ENCODE results near the gene EFCC1.

EFCC1 gene

GRCh38 chr3:129050556-129051295 is 49.6 kb downstream of the EFCC1 start:
- H3K79me2 ChIP-seq (ENCODE audit: low read length), result no peaks in the 10 kb centered on the region
- no peaks in the 10 kb centered on the region for H3K9me3 ChIP-seq (ENCODE audit: insufficient read depth, low read length)
- H3K4me1 ChIP-seq (ENCODE audit: low read length), result no peaks in the 10 kb centered on the region; the same call in 1 of the 2 replicates
- no peak overlapping the region for H3K4me3 ChIP-seq (ENCODE audit: low read length)
- no peaks in the 10 kb centered on the region for H4K20me1 ChIP-seq (ENCODE audit: insufficient read depth, low read length)
- H3K9ac ChIP-seq (ENCODE audit: low read length), result no peak overlapping the region
- no peak overlapping the region for H2AFZ ChIP-seq (ENCODE audit: low read depth, low read length)
- no peak overlapping the region for H3K27ac ChIP-seq (ENCODE audit: low read length)
- TF ChIP-seq EZH2phosphoT487 (IDR thresholded peaks at IDR 0.05; ENCODE audit: low read depth) (no peak), CTCF (IDR thresholded peaks at IDR 0.05; ENCODE audit: low read depth, low read length) (no peak)
- no peak overlapping the region for H3K4me2 ChIP-seq (ENCODE audit: low read length)
- H3K27me3 ChIP-seq (ENCODE audit: low read depth, low read length), result no peaks in the 10 kb centered on the region
- no peaks in the 10 kb centered on the region for H3K36me3 ChIP-seq (replicated peaks; ENCODE audit: low read depth, low read length)

- no peaks in the 10 kb centered on the region for H4K20me1 ChIP-seq (ENCODE audit: insufficient read depth, low read length)
- H3K36me3 ChIP-seq (replicated peaks; ENCODE audit: low read depth, low read length), result no peaks in the 10 kb centered on the region
- H3K27me3 ChIP-seq (ENCODE audit: low read depth, low read length), result peaks cover 6% of the 10 kb centered on the region; the same call in 1 of the 2 replicates
- H3K4me1 ChIP-seq (ENCODE audit: low read length), result no peaks in the 10 kb centered on the region; the same call in 1 of the 2 replicates
- H3K9ac ChIP-seq (ENCODE audit: low read length), result no peak overlapping the region
- no peak overlapping the region for H3K4me2 ChIP-seq (ENCODE audit: low read length)
- H2AFZ ChIP-seq (ENCODE audit: low read depth, low read length), result no peak overlapping the region
- no peak overlapping the region for H3K27ac ChIP-seq (ENCODE audit: low read length)
- no peaks in the 10 kb centered on the region for H3K79me2 ChIP-seq (ENCODE audit: low read length)
- no peak overlapping the region for H3K4me3 ChIP-seq (ENCODE audit: low read length)
- TF ChIP-seq EZH2phosphoT487 (IDR thresholded peaks at IDR 0.05; ENCODE audit: low read depth), result no peak
- H3K9me3 ChIP-seq (ENCODE audit: insufficient read depth, low read length), result no peaks in the 10 kb centered on the region
Measured at GRCh38 chr3:129051871-129052340, 50.8 kb downstream of the EFCC1 start.

GRCh38 chr3:129052675-129053074 is 51.6 kb downstream of the EFCC1 start:
- Histone ChIP-seq H3K36me3 (replicated peaks; ENCODE audit: low read depth, low read length) (no peaks in the 10 kb centered on the region), H3K79me2 (ENCODE audit: low read length) (no peaks in the 10 kb centered on the region), H3K4me3 (ENCODE audit: low read length) (no peak overlapping the region), H3K9ac (ENCODE audit: low read length) (no peak overlapping the region), H3K4me2 (ENCODE audit: low read length) (no peak overlapping the region; the same call in 1 of the 2 replicates), H3K27ac (ENCODE audit: low read length) (no peak overlapping the region), H3K27me3 (ENCODE audit: low read depth, low read length) (peaks cover 12% of the 10 kb centered on the region; the same call in 1 of the 2 replicates), H3K9me3 (ENCODE audit: insufficient read depth, low read length) (no peaks in the 10 kb centered on the region), H2AFZ (ENCODE audit: low read depth, low read length) (no peak overlapping the region), H3K4me1 (ENCODE audit: low read length) (no peaks in the 10 kb centered on the region; the same call in 1 of the 2 replicates), H4K20me1 (ENCODE audit: insufficient read depth, low read length) (no peaks in the 10 kb centered on the region)
- TF ChIP-seq CTCF (IDR thresholded peaks at IDR 0.05; ENCODE audit: low read depth, low read length), result no peak
- TF ChIP-seq EZH2phosphoT487 (IDR thresholded peaks at IDR 0.05; ENCODE audit: low read depth), result no peak

GRCh38 chr3:129054605-129055104 is 53.6 kb downstream of the EFCC1 start:
- H3K79me2 ChIP-seq (ENCODE audit: low read length), result no peaks in the 10 kb centered on the region
- H3K4me2 ChIP-seq (ENCODE audit: low read length), result no peak overlapping the region
- no peak overlapping the region for H2AFZ ChIP-seq (ENCODE audit: low read depth, low read length)
- peaks cover 18% of the 10 kb centered on the region; the same call in 1 of the 2 replicates for H3K27me3 ChIP-seq (ENCODE audit: low read depth, low read length)
- H3K27ac ChIP-seq (ENCODE audit: low read length), result no peak overlapping the region
- H4K20me1 ChIP-seq (ENCODE audit: insufficient read depth, low read length), result no peaks in the 10 kb centered on the region
- TF ChIP-seq CTCF (IDR thresholded peaks at IDR 0.05; ENCODE audit: low read depth, low read length) (no peak), EZH2phosphoT487 (IDR thresholded peaks at IDR 0.05; ENCODE audit: low read depth) (no peak)
- no peak overlapping the region for H3K4me3 ChIP-seq (ENCODE audit: low read length)
- no peaks in the 10 kb centered on the region for H3K36me3 ChIP-seq (replicated peaks; ENCODE audit: low read depth, low read length)
- no peaks in the 10 kb centered on the region; the same call in 1 of the 2 replicates for H3K4me1 ChIP-seq (ENCODE audit: low read length)
- no peaks in the 10 kb centered on the region for H3K9me3 ChIP-seq (ENCODE audit: insufficient read depth, low read length)
- H3K9ac ChIP-seq (ENCODE audit: low read length), result no peak overlapping the region
